HG02588 (cell line): ENCODE measurements around the gene TTYH1.
"Not testable (repeated sequence)": the region's sequence is repeated elsewhere in the genome, so short reads cannot be mapped to it uniquely, and the experiment has no call there.

Experiments used
- ATAC-seq: cut with Tn5 transposase; IDR thresholded peaks from one replicate; pipeline ENCODE4 v1.9.1; 2021; ENCODE audit warnings: mild to moderate bottlenecking, moderate library complexity; ENCODE audit not compliant: unreplicated experiment

Gene TTYH1

DNA sequence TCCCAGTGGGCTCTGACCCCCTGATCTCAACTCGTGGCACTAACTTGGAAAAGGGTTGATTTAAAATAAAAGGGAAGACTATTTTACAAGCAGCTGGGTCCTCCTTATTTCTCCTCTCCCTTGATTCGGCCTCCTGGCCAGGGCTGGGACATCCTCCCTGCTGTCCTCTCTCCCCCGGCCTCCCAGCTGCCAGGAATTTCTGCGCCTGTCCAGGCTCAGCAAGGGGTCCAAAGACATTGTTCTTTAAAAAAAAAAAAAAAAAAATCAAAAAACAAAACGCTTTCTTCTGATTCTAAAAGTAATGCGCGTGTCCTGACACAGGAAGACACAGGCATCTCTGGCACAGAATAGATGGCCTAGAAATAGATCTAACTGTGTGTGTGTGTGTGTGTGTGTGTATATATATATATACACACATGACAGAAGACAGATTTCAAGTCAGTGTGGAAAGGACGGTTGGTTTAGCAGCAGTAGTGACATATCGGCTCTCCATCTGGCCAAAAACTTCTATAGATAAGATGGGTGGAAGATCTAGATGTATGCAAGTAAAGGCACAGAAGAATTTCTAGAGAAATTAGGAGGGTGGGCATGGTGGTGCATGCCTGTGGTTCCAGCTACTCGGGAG, 21.5 kb downstream of the TTYH1 start:
- ATAC-seq: no peak

DNA sequence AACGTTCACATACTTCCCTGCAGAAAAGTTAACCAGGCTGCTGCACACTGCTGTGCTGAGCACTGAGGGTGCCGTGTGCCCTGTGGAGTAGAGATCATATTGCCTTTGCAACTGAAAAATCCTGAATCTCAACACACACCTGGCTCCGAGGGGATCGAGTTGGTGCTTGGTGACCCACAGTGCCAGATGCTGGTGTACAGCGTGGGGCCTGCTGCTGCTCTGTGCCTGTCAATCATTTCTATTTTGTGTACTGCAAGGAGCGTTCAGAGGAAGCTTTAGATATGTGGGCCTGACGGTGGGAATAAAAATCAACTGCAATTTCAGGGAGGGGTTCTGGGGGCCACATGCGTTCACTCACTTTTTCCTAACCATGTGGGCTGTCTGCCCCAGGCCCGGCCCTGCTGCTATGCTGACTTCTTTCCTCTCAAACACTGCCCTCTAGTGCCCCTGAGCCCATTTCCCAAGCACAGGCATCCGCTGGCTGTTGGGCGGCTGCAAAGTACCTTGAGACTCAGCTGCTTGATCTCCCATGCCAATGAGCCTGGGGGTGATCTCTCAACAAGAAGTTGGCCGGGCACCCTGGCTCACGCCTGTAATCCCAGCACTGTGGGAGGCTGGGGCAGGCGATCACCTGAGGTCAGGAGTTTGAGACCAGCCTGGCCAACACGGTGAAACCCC, 24.0 kb downstream of the TTYH1 start:
- no peak for ATAC-seq

DNA sequence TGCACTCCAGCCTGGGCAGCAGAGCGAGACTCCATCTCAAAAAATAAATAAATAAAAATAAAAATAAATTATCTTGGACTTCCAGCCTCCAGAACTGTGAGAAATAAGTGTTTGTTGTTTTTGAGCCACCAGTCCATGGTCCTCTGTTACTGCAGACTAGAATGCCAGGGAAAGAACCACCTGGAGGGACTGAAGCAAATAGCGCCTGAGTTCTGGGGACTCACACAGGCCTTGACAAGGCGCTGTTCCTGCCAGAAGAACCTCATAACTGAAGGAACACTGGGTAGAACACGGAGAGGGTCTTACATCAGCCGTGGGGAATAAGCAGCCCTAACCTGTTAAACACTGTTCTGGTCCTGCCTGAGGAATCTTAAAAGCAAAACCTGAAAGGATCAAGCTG, 25.4 kb downstream of the TTYH1 start:
- ATAC-seq: no peak

DNA sequence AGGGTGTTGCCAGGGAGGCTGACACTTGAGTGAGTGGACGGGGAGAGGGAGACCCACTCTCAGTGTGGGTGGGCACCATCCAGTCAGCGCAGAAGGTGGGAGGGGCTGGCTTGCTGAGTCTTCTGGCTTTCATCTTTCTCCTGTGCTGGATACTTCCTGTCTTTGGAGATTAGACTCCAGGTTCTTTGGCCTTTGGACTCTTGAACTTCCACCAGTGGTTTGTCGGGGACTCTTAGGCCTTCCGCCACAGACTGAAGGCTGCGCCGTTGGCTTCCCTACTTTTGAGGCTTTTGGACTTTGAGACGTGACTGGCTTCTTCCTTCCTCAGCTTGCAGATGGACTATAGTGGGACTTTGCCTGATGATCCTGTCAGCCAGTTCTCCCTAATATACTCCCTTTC, 29.5 kb downstream of the TTYH1 start:
- no peak for ATAC-seq

DNA sequence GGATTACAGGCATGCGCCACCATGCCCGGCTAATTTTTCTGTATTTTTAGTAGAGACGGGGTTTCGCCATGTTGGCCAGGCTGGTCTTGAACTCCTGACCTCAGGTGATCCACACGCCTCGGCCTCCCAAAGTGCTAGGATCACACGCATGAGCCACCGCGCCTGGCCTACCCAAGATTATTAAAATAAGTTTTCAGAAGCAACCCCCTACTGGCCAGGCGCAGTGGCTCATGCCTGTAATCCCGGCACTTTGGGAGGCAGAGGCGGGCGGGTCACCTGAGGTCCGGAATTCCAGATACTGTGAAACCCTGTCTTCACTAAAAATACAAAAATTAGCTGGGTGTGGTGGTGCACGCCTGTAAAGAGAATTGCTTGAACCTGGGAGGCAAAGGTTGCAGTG, 31.1 kb downstream of the TTYH1 start:
- ATAC-seq: not testable (repeated sequence)

DNA sequence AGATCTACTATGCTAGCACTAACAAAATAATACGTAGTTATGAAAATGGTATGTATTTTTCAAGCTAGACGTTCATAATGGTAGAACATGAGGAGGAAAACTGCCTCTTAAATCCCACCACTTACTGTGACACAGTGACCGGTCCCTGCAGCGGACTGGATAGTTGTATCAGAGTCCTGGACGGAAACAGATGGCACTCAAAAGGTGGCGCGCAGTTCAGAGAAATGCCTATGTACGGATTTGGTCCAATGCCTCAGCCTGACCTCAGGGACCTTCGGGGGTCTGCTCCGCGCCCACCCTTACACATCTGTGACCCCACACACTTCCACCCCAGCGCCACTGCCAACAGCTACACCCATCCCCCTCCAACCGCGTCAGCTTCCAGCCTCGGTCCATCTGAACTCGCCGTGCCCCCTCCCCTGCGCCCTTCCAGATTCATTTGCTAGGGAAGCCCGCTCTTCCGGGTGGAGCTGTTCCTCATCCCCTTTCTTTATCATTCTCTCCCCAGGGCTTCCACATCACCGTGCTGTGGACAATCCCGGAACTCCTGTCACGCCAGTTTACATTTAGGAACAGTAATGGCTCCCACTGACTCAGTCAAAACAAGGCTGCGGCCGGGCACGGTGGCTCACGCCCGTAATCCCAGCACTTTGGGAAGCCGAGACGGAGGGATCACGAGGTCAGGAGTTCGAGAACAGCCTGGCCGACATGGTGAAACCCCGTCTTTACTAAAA, 32.9 kb downstream of the TTYH1 start:
- ATAC-seq: no peak

DNA sequence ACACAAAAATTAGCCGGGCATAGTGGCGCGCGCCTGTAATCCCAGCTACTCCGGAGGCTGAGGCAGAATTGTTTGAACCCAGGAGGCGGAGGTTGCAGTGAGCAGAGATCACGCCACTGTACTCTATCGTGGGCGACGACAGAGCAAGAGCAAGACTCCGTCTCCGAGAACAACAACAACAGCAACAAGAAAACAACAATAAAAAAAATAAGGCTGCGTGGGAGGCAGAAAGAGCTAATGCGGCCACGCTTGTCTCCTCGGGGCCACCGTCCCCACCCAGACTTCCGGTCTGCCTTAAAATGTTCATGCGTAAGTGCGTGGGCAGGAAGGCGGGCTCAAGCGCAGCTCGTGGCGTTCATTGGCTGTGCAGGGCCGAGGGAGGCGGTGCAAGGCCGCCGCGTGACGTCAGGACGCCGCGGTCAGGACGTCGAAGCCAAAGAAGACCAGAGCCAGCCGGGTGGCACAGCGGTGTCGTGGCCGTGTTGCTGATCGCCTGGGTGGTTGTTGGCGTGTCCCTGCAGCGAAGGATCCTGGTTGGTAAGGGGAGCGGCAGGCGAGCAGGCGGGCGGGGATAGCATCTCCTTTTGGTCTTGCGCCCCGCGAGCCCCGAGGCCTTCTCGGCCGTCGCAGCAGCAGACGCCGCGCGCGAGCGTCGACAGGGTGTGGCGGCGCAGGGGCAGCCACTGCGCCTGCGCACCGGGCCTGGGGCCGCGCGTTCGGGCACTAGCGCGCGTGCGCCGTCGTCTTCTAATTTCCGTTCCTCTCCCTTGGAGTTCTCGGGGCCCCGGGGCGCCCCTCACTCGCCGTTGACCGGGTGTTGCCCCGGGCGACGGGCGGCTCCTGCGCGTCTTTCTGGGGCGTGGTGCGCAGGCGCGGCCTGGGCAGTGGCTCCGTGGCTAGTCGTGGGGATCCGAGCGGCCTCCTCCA, 33.8 kb downstream of the TTYH1 start, which contains the start of gene LENG8:
Gene LENG8 (plus strand): TSS at position 426 of the 927 bp plus-strand sequence. CDS start 2,146 bp downstream, outside the sequence.
- ATAC-seq: peak; percentile 81

DNA sequence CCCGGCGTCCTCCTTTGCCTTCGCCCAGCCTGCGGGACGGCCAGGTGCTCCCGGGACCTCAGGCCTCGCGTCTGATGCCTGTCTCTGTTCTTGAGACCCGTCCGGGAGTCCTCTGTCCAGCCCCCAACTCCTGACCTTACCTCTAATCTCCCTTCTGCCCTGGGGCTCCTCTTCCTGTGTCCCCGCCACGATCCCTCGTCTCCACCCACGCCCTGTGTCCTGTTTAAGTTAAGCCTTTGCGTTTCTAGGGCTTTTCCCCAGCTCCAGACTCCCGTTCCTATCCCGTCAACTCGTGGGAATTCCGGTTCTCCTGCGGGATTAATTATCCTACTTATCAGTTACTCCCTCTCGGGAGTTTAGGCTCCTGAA, 34.4 kb downstream of the TTYH1 start:
- ATAC-seq: no peak

DNA sequence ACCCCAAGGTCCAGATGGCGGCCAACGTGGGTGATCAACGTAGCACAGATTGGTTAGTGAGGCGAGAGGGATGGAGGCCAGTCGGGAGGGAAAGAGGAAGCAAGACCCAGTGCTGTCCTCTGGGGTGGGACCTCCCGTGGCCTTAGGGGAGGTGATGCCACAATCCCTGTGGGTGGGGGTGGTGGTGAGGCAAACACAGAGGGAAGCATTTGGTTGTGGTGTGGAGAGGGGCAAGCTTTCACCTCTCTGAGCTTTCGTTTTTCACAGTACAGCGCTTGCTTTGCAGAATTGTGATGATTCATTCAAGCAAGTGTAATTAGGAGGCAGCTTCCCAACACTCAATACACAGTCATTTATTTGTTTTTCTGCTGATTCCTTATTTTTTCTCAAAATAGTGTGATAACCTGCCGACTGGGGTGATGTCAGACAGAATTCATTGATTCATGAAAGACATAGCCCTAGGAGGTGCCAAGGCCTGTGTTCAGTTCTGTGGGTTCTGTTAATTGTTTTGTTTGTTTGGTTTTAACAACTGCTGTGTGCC, 36.1 kb downstream of the TTYH1 start:
- no peak for ATAC-seq

DNA sequence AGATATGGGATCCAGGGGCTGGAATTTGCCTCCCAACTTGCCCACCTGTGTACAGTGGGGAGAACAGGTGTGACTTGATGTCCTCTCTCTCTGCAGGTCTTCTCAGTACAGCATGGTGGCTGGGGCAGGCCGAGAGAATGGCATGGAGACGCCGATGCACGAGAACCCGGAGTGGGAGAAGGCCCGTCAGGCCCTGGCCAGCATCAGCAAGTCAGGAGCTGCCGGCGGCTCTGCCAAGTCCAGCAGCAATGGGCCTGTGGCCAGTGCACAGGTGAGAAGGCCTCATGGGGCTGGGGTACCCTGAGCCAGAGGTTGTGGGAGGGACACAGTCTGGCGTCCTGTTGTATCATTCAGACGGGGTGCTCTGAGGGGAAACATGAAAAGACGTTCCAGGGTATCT, 36.7 kb downstream of the TTYH1 start:
- ATAC-seq: no peak

DNA sequence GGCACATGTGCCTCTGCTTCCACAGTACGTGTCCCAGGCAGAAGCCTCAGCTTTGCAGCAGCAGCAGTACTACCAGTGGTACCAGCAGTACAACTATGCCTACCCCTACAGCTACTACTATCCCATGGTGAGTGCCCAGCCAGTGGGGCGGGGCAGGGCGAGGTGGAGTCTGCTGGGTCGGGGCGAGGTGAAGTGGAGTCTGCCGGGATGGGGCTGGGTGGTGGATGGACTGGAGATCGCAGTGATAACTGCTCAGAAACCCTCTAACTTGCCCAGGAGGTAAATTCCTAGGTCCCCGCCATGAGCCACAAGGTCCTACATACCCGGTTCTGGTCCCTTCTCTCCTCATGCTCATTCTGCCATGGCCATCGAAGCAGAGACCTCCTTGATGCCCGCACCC, 37.4 kb downstream of the TTYH1 start:
- ATAC-seq: no peak

DNA sequence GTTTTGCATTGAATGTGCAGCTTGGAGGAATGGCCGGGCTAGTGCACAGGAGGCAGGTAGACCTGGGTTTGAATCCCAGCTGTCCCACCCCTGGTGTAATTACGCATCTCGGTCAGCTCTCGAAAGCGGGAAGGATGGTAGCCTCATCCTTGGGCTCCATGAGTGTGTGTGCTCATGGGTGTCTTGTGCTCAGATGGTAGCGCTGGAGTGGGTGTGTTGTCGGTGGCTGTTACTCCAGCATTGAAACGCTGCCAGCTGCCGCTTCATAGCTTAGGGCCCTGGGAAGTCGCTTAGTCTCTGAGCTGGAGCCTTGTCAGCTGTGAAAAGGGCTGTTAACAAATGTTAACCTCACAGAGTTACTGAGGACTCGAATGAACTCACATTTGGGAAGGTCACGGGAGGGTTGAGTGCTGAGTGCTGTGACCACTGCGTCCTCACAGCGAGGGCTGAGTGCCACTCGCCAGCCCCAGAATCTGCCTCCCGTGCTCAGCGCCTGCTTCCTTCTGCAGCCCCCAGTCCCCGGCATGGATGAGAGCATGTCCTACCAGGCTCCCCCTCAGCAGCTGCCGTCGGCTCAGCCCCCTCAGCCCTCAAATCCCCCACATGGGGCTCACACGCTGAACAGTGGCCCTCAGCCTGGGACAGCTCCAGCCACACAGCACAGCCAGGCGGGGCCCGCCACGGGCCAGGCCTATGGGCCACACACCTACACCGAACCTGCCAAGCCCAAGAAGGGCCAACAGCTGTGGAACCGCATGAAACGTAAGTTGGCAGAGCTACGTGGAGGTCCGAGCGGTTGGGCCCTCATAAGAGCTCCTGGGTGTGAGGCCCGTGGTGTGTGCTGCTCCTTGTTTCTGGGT, 38.9 kb downstream of the TTYH1 start:
- no peak for ATAC-seq

DNA sequence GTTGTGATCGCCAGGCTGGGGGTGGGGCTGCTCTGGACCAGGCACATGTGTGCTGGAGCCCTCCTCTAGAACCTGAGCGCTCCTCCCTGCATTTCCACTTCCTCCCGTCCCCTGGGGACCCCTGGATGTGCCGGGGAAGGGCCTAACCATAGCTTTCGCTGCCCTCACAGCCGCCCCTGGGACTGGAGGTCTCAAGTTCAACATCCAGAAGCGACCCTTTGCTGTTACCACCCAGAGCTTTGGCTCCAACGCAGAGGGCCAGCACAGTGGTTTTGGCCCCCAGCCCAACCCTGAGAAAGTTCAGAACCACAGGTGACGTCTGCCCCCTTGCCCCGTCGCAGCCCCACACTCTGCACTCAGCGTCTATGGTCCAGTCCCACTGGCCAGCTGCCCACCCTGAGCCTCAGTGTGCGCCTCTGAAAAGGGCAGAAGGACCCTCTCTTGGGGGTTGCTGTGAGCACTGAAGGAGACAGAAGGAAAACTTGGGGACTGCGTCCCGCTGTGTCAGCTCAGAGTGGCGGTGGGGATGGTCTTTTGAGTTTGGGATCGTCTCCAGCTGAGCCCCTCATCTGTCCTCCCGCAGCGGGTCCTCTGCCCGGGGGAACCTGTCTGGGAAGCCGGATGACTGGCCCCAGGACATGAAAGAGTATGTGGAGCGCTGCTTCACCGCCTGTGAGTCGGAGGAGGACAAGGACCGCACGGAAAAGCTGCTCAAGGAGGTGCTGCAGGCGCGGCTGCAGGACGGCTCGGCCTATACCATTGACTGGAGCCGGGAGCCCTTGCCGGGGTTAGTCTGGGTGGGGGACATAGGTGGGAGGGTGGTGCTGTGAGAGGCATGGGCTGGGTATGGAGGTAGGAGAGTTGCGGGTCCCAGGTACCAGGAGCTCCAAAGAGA, 39.8 kb downstream of the TTYH1 start:
- no peak for ATAC-seq

DNA sequence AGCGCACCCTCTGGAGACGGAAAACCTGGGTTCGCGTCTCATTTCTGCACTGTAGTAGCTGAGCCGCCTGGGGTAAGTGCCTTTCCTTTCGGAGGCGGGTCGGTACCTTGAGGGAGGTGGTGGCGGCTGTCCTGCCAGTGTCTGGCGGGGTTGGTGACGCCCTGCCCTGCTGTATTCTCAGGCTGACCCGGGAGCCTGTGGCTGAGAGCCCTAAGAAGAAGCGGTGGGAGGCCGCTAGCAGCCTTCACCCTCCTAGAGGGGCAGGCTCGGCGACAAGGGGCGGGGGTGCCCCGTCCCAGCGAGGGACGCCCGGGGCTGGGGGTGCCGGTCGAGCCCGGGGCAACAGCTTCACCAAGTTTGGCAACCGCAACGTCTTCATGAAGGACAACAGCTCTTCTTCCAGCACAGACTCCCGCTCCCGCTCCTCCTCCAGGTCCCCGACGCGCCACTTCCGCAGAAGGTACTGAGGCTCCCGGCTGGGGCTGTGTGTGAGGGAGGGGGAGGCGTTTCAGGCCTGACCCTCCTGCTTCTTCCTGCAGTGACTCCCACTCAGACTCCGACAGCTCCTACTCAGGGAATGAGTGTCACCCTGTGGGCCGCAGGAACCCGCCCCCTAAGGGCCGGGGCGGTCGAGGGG, 40.6 kb downstream of the TTYH1 start:
- ATAC-seq: no peak

DNA sequence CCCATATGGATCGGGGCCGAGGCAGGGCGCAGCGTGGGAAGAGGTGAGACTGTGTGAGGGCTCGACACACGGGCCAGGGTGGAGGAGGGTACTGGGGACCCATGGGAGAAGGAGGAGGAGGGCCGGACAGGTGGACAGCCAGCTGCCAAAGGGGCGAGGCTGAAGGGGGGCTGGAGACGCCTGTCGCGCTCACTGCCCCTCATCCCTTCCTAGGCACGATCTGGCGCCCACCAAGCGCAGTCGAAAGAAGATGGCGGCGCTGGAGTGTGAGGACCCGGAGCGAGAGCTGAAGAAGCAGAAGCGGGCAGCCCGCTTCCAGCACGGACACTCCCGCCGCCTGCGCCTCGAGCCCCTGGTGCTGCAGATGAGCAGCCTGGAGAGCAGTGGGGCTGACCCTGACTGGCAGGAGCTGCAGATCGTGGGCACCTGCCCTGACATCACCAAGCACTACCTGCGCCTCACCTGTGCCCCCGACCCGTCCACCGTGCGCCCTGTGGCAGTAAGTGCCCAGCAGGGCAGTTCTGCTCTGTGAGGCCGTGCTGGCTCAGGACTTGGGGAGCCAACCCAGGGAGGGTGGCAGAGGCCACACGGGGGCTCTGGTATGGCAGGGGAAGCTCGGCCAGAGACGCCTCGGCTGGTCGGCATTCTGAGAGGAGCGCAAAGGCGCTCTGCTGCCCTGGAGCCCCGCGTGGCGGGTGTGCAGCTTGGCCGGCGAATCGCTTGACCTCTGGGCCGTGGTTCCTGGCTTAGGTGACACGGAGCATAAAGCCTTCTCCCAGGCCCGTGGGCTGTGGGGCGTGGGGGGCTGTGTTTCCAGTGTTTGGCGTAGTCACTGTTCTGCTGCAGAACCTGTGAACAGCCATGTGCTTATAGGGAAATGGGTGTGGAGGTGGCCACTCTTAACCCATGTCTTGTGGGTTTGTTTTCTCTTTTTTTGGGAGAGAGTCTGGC, 41.4 kb downstream of the TTYH1 start:
- no peak for ATAC-seq

DNA sequence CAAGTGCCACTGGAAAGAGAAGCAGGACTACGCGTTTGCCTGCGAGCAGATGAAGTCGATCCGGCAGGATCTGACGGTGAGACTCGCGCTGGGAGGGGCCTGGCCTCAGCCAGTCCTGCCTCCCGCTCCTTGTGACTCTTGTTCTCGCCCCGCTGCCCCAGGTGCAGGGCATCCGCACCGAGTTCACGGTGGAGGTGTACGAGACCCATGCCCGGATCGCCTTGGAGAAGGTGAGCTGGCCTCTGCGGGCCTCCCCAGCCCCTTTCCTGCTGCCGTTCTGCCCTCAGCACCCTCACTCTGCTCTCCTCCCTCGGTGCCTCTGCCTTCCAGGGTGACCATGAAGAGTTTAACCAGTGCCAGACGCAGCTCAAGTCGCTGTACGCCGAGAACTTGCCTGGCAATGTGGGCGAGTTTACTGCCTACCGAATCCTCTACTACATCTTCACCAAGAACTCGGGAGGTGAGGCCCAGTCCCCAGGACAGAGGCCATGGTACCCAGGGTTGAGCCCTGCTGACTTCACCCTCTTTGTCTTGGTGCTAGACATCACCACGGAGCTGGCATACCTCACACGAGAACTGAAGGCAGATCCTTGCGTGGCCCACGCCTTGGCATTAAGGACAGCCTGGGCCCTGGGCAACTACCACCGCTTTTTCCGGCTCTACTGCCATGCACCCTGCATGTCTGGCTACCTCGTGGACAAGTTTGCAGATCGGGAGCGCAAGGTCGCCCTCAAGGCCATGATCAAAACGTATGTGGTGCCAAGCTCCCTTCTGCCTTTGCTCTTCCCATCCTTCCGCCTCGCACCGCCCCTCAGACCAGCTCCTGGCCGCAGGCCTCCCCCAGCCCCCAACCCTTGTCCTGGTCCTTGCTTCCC, 42.7 kb downstream of the TTYH1 start:
- ATAC-seq: no peak
